Prostate gland (tissue), 2 donors: ENCODE measurements around the gene PRKG1.

Experiments
- POLR2A ChIP-seq: fragments of 450-650 bp; IDR thresholded peaks from one replicate; pipeline ENCODE4 v1.6.1; 2016; ENCODE audit warnings: antibody characterized with exemption, mild to moderate bottlenecking
- TF ChIP-seq, protein P1 (sequence below), 4 experiments: fragments of 200-600 bp in 2 of 4; fragments of 450-650 bp in 2 of 4; sonication (generic) in 2 of 4; IDR thresholded peaks; 1 replicate in 3 of 4; 2 replicates in 1 of 4; pipeline ENCODE4 v1.5.1; 2016 to 2019; ENCODE audit warnings: antibody characterized with exemption in 4 of 4, mild to moderate bottlenecking in 2 of 4, moderate library complexity in 2 of 4

DNA sequence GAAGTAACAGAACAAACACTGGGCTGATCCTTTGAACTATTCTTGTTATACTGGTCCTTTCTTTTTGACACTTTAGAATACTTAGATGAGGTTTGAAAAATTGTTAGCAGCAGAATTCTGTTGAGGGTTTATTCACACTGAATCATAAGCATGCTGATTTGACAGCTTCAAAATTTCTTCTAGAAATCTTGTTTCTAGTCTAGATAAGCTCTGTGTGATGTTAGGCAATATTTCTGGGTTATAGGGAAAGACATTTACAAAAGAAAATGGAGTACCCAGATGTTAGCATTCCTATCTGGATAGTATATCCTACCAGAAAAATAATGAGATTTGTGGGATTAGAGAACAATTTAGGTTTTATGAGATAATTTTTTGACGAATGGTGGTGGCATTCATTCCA is 613.0 kb downstream of the PRKG1 start:
- TF ChIP-seq, protein P1, sequence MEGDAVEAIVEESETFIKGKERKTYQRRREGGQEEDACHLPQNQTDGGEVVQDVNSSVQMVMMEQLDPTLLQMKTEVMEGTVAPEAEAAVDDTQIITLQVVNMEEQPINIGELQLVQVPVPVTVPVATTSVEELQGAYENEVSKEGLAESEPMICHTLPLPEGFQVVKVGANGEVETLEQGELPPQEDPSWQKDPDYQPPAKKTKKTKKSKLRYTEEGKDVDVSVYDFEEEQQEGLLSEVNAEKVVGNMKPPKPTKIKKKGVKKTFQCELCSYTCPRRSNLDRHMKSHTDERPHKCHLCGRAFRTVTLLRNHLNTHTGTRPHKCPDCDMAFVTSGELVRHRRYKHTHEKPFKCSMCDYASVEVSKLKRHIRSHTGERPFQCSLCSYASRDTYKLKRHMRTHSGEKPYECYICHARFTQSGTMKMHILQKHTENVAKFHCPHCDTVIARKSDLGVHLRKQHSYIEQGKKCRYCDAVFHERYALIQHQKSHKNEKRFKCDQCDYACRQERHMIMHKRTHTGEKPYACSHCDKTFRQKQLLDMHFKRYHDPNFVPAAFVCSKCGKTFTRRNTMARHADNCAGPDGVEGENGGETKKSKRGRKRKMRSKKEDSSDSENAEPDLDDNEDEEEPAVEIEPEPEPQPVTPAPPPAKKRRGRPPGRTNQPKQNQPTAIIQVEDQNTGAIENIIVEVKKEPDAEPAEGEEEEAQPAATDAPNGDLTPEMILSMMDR (IDR thresholded peaks at IDR 0.05): no peak
- no peak for TF ChIP-seq POLR2A
